Endothelial cell of umbilical vein (primary cell): ENCODE data around the gene ELOVL5. TPM values are rescaled to one million over a fixed set of nuclear protein-coding genes. Genes with fewer than 3 reads are reported as not detected.

Experiments
- BruUV-seq: library from RNA; stranded (reverse); fragments of 400-500 nt; replicated peaks from 2 replicates; lab custom pipeline; 2021; lab: Mats Ljungman, UMichigan
- CTCF ChIA-PET: fragments of 300-600, 350-600 bp; sonication (Branson Sonifier 250); formaldehyde crosslinking; loops from one replicate; lab custom pipeline; 2021; ENCODE audit warnings: antibody characterized with exemption, inconsistent platforms; lab: Charles Lee
- POLR2A ChIA-PET: fragments of 300-600, 350-600 bp; sonication (Branson Sonifier 250); formaldehyde crosslinking; loops from one replicate; lab custom pipeline; 2021; ENCODE audit warnings: antibody characterized with exemption, inconsistent platforms; lab: Charles Lee
- DNase-seq: peaks from one replicate; pipeline ENCODE4 v3.0.0-alpha.2; 2011; ENCODE audit warnings: low read depth, low spot score
- FAIRE-seq: peaks from 2 replicates; lab custom pipeline; 2011; peaks lifted over from hg19 to GRCh38; lab: Jason Lieb, UNC
- H2AFZ ChIP-seq: 2 replicates; pipeline ENCODE4 v1.6.0; 2012; ENCODE audit warnings: low read depth, low read length, control low read depth, inconsistent platforms
- H3K27ac ChIP-seq: 2 replicates; pipeline ENCODE4 v1.5.1; 2011; ENCODE audit warnings: low read depth, mild to moderate bottlenecking, control low read depth, low read length, moderate library complexity; ENCODE audit not compliant: insufficient read depth
- H3K27me3 ChIP-seq, 2 experiments: 2 replicates each; pipeline versions ENCODE4 v1.6.0 to v1.6.1; 2011; ENCODE audit warnings: low read length in 2 of 2, mixed read lengths in 1 of 2; ENCODE audit not compliant: control insufficient read depth in 2 of 2, insufficient read depth in 2 of 2
- H3K36me3 ChIP-seq, 2 experiments: 2 replicates in 1 of 2; 3 replicates in 1 of 2; pipeline ENCODE4 v1.5.1; 2011; ENCODE audit warnings: low read length in 2 of 2, mild to moderate bottlenecking in 1 of 2, moderate library complexity in 1 of 2; ENCODE audit not compliant: control insufficient read depth in 2 of 2, insufficient read depth in 2 of 2; ENCODE audit errors: extremely low read depth in 1 of 2
- H3K4me1 ChIP-seq: 3 replicates; pipeline ENCODE4 v1.5.1; 2011; ENCODE audit warnings: mild to moderate bottlenecking, low read length; ENCODE audit not compliant: control insufficient read depth, insufficient read depth; ENCODE audit errors: extremely low read depth
- H3K4me2 ChIP-seq: 2 replicates; pipeline ENCODE4 v1.6.1; 2011; ENCODE audit warnings: low read length, control low read depth, mixed read lengths; ENCODE audit not compliant: insufficient read depth
- H3K4me3 ChIP-seq, 3 experiments: fragments of 200-600 bp in 1 of 3; sonication (generic), shearing (Covaris generic) in 1 of 3; replicated peaks in 1 of 3; 2 replicates each; pipeline ENCODE4 v1.5.1; 2011 to 2016; ENCODE audit warnings: control low read depth in 3 of 3, low read length in 3 of 3, mild to moderate bottlenecking in 2 of 3, inconsistent platforms in 1 of 3, low read depth in 1 of 3, moderate library complexity in 1 of 3; ENCODE audit not compliant: insufficient read depth in 1 of 3
- H3K79me2 ChIP-seq: 2 replicates; pipeline ENCODE4 v1.6.0; 2012; ENCODE audit warnings: low read length, inconsistent platforms; ENCODE audit not compliant: control insufficient read depth, insufficient read depth
- H3K9ac ChIP-seq: replicated peaks from 2 replicates; pipeline ENCODE3; 2011; ENCODE audit warnings: low read length, control low read depth; ENCODE audit not compliant: insufficient read depth; ENCODE audit errors: extremely low read depth
- H3K9me1 ChIP-seq: replicated peaks from 3 replicates; pipeline ENCODE4 v1.6.0; 2011; ENCODE audit warnings: mild to moderate bottlenecking, low read length; ENCODE audit not compliant: control insufficient read depth, insufficient read depth; ENCODE audit errors: extremely low read depth
- H3K9me3 ChIP-seq: replicated peaks from 2 replicates; pipeline ENCODE4 v1.5.1; 2012; ENCODE audit warnings: low read length, inconsistent platforms; ENCODE audit not compliant: control insufficient read depth, insufficient read depth
- H4K20me1 ChIP-seq: replicated peaks from 2 replicates; pipeline ENCODE3; 2011; ENCODE audit warnings: mild to moderate bottlenecking, low read length; ENCODE audit not compliant: control insufficient read depth, insufficient read depth; ENCODE audit errors: extremely low read depth
- EZH2 ChIP-seq: IDR thresholded peaks from 2 replicates; pipeline ENCODE4 v1.6.1; 2012; ENCODE audit warnings: borderline replicate concordance, low read depth, mild to moderate bottlenecking, moderate library complexity, low read length, inconsistent platforms; ENCODE audit not compliant: severe bottlenecking
- FOS ChIP-seq: IDR thresholded peaks from 2 replicates; pipeline ENCODE4 v1.6.1; 2011; ENCODE audit warnings: mild to moderate bottlenecking, low read length, moderate library complexity, borderline replicate concordance; ENCODE audit not compliant: insufficient read depth
- GATA2 ChIP-seq: IDR thresholded peaks from 2 replicates; pipeline ENCODE4 v1.7.0; 2011; ENCODE audit warnings: low read depth, mild to moderate bottlenecking, moderate library complexity, mixed read lengths, low read length; ENCODE audit not compliant: insufficient read length, insufficient read depth
- JUN ChIP-seq: IDR thresholded peaks from 2 replicates; pipeline ENCODE4 v1.6.1; 2011; ENCODE audit warnings: borderline replicate concordance, low read depth; ENCODE audit not compliant: insufficient read length, insufficient read depth
- MAX ChIP-seq: IDR thresholded peaks from 2 replicates; pipeline ENCODE4 v1.6.1; 2011; ENCODE audit not compliant: insufficient read depth, insufficient read length
- MYC ChIP-seq: IDR thresholded peaks from one replicate; pipeline ENCODE4 v1.6.1; 2011; ENCODE audit warnings: mild to moderate bottlenecking, low read depth, low read length
- POLR2A ChIP-seq: IDR thresholded peaks from 2 replicates; pipeline ENCODE4 v1.6.1; 2012; ENCODE audit warnings: low read depth, mild to moderate bottlenecking, control low read depth, low read length
- POLR2AphosphoS5 ChIP-seq: IDR thresholded peaks from 2 replicates; pipeline ENCODE4 v1.6.1; 2012; ENCODE audit warnings: low read depth, mild to moderate bottlenecking, control low read depth, low read length, moderate library complexity; ENCODE audit not compliant: insufficient read depth
- dilution Hi-C: fragments of 300-500 bp; cut with MboI; formaldehyde crosslinking; loops from one replicate; pipeline ENCODE4 v1.15.0; 2019; ENCODE audit warnings: low sequenced_read_pairs; ENCODE audit not compliant: extremely low pct_ligation_motif_present
- intact Hi-C: fragments of 100-400 bp; cut with micrococcal nuclease; formaldehyde crosslinking; loops from one replicate; pipeline ENCODE4 v1.10.0; 2022
- polyA plus RNA-seq, 4 experiments: library from polyadenylated mRNA; depleted of rRNA in 3 of 4; stranded (reverse) in 3 of 4; unstranded in 1 of 4; fragments of >200 nt; gene quantifications; 2 replicates each; pipeline versions ENCODE4 v1.2.1 to v1.2.3, GENCODE V29; 2011 to 2012; ENCODE audit warnings: missing spikeins in 1 of 4
- total RNA-seq: library from RNA; stranded (reverse); gene quantifications from 2 replicates; pipeline ENCODE4 v1.2.3, GENCODE V29; 2021
- TF ChIP-seq, protein P1 (sequence below), 2 donors: IDR thresholded peaks; 1 replicate in 1 of 2; 2 replicates in 1 of 2; pipeline ENCODE4 v1.5.1; 2011; ENCODE audit warnings: low read length in 2 of 2, mild to moderate bottlenecking in 2 of 2, moderate library complexity in 2 of 2, control low read depth in 1 of 2, inconsistent platforms in 1 of 2, low read depth in 1 of 2; ENCODE audit not compliant: insufficient read depth in 1 of 2; ENCODE audit errors: extremely low read depth in 1 of 2

The ELOVL5 gene
- total and polyA plus RNA-seq, 2 donors (not counting 3 experiments of a cell fraction or from before 2014, with no cell fraction given), result 85.9 to 140 TPM

DNA sequence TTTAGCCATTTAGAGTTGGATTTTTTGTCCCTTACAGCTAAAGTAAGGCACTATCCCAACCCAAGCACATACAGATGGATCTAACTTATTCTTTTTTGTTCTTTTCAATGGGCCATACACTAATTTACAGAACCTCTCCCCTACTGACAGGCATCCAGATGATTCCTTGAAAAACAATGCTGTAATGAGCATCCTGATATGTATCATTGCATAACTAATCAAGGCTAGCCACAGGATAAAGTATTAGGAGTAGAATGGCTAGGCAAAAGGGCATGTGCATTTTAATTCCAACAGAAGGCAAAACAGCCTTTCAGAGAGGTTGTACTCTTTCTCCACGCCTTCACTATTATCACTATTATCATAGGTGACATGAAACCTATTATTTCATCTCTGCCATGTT lies 54.1 kb downstream of the ELOVL5 start:
- CTCF ChIA-PET, result interaction anchor here (0.5 to 3.1 kb wide), 24 partner anchors 8 to 871 kb away, joined by 3 to 26 read pairs (median 3); partner anchors contain the start of gene ELOVL5
- peaks cover 63% of the 10 kb centered on the region for H3K79me2 ChIP-seq
- peaks cover 2 to 3% of the 10 kb centered on the region in 2 experiments for H3K36me3 ChIP-seq
- no peak overlapping the region for H3K9ac ChIP-seq
- H3K27ac ChIP-seq, result no peak overlapping the region
- POLR2A ChIA-PET, result no interaction called here
- FAIRE-seq, result no peak
- no peaks in the 10 kb centered on the region for H3K9me1 ChIP-seq
- H3K9me3 ChIP-seq, result no peaks in the 10 kb centered on the region
- no TSS peak for BruUV-seq
- peaks cover 18% of the 10 kb centered on the region for H3K4me1 ChIP-seq
- H3K4me2 ChIP-seq, result no peak overlapping the region
- H3K4me3 ChIP-seq, result no peak overlapping the region
- no peaks in the 10 kb centered on the region for H3K27me3 ChIP-seq
- TF ChIP-seq GATA2 (no peak), POLR2A (no peak), MYC (no peak), FOS (no peak), MAX (no peak), POLR2AphosphoS5 (no peak), EZH2 (no peak), JUN (no peak)
- TF ChIP-seq, protein P1, sequence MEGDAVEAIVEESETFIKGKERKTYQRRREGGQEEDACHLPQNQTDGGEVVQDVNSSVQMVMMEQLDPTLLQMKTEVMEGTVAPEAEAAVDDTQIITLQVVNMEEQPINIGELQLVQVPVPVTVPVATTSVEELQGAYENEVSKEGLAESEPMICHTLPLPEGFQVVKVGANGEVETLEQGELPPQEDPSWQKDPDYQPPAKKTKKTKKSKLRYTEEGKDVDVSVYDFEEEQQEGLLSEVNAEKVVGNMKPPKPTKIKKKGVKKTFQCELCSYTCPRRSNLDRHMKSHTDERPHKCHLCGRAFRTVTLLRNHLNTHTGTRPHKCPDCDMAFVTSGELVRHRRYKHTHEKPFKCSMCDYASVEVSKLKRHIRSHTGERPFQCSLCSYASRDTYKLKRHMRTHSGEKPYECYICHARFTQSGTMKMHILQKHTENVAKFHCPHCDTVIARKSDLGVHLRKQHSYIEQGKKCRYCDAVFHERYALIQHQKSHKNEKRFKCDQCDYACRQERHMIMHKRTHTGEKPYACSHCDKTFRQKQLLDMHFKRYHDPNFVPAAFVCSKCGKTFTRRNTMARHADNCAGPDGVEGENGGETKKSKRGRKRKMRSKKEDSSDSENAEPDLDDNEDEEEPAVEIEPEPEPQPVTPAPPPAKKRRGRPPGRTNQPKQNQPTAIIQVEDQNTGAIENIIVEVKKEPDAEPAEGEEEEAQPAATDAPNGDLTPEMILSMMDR (IDR thresholded peaks at IDR 0.05; ENCODE audit: extremely low read depth in 1 of 2, insufficient read depth in 1 of 2, low read depth in 1 of 2, low read length in 2 of 2), result no peak
- dilution Hi-C loops, result no loop called here
- no peaks in the 10 kb centered on the region for H4K20me1 ChIP-seq
- intact Hi-C loops, result loop anchor here (5.0 kb wide), 1 partner anchor 118 kb away; no protein-coding TSS in a partner anchor
- no peak overlapping the region for H2AFZ ChIP-seq
- no peak for DNase-seq
